CD14-positive monocyte (primary cell): ENCODE data around the gene HSPA2. TPM values are rescaled to one million over a fixed set of nuclear protein-coding genes. Genes with fewer than 3 reads are reported as not detected.
A peak's percentile ranks its signal among the peaks of the same experiment; 100 is the strongest.

Experiments
- DNase-seq, 3 donors: peaks; one replicate each; pipeline ENCODE4 v3.0.0-alpha.2; 2011 to 2022
- H2AFZ ChIP-seq: 2 replicates; pipeline ENCODE4 v1.6.0; 2012; ENCODE audit warnings: mild to moderate bottlenecking, low read depth, low read length, inconsistent platforms; ENCODE audit not compliant: insufficient read depth, poor library complexity, severe bottlenecking
- H3K27ac ChIP-seq, 2 donors: 1 replicate in 1 of 2; 2 replicates in 1 of 2; pipeline ENCODE4 v1.5.1; 2012 to 2013; ENCODE audit warnings: low read length in 2 of 2, control low read depth in 1 of 2, inconsistent platforms in 1 of 2, low read depth in 1 of 2, mild to moderate bottlenecking in 1 of 2
- H3K27me3 ChIP-seq, 2 donors: one replicate each; pipeline versions ENCODE4 v1.6.0 to v1.6.1; 2011 to 2013; ENCODE audit warnings: low read length in 2 of 2; ENCODE audit not compliant: control insufficient read depth in 2 of 2, insufficient read depth in 2 of 2
- H3K36me3 ChIP-seq, 2 donors: replicated peaks in 1 of 2; 1 replicate in 1 of 2; 2 replicates in 1 of 2; pipeline versions ENCODE4 v1.5.1 to v1.6.1; 2012 to 2013; ENCODE audit warnings: low read length in 2 of 2, control low read depth in 1 of 2, inconsistent platforms in 1 of 2, mild to moderate bottlenecking in 1 of 2; ENCODE audit not compliant: insufficient read depth in 2 of 2, control insufficient read depth in 1 of 2
- H3K4me1 ChIP-seq, 2 donors: 1 replicate in 1 of 2; 2 replicates in 1 of 2; pipeline versions ENCODE4 v1.5.1 to v1.6.1; 2012 to 2013; ENCODE audit warnings: low read length in 2 of 2, control low read depth in 1 of 2, inconsistent platforms in 1 of 2, mild to moderate bottlenecking in 1 of 2, moderate library complexity in 1 of 2; ENCODE audit not compliant: insufficient read depth in 2 of 2, control insufficient read depth in 1 of 2
- H3K4me2 ChIP-seq: replicated peaks from 2 replicates; pipeline ENCODE3; 2012; ENCODE audit warnings: low read length, moderate library complexity, mild to moderate bottlenecking; ENCODE audit not compliant: poor library complexity, severe bottlenecking; ENCODE audit errors: extremely low read depth
- H3K4me3 ChIP-seq, 3 experiments: fragments of 200-600 bp in 1 of 3; sonication (generic) in 1 of 3; replicated peaks in 1 of 3; 1 replicate in 2 of 3; 2 replicates in 1 of 3; pipeline ENCODE4 v1.5.1; 2011 to 2013; ENCODE audit warnings: low read length in 3 of 3, mild to moderate bottlenecking in 3 of 3, control low read depth in 2 of 3, low read depth in 2 of 3, inconsistent platforms in 1 of 3, moderate library complexity in 1 of 3
- H3K79me2 ChIP-seq: 2 replicates; pipeline ENCODE4 v1.6.0; 2012; ENCODE audit warnings: mild to moderate bottlenecking, control low read depth, inconsistent platforms, low read length, moderate library complexity; ENCODE audit not compliant: insufficient read depth
- H3K9ac ChIP-seq: 2 replicates; pipeline ENCODE4 v1.6.0; 2017; ENCODE audit warnings: low read length, mild to moderate bottlenecking; ENCODE audit not compliant: insufficient read depth, poor library complexity, severe bottlenecking
- H3K9me3 ChIP-seq, 2 donors: replicated peaks in 1 of 2; 1 replicate in 1 of 2; 2 replicates in 1 of 2; pipeline versions ENCODE4 v1.5.1 to v1.6.1; 2012 to 2013; ENCODE audit warnings: low read length in 2 of 2, control low read depth in 1 of 2; ENCODE audit not compliant: control insufficient read depth in 1 of 2, insufficient read depth in 1 of 2
- H4K20me1 ChIP-seq: 2 replicates; pipeline ENCODE4 v1.6.0; 2012; ENCODE audit warnings: mild to moderate bottlenecking, low read length, control low read depth, moderate library complexity; ENCODE audit not compliant: insufficient read depth
- H3K27ac Mint-ChIP-seq, 7 donors: one replicate each; pipeline ENCODE4 v1.8.0; 2020; ENCODE audit warnings: mild to moderate bottlenecking in 7 of 7, mixed read lengths in 7 of 7, moderate library complexity in 6 of 7, inconsistent platforms in 2 of 7
- H3K27me3 Mint-ChIP-seq, 3 donors: one replicate each; pipeline ENCODE4 v1.8.0; 2021 to 2022; ENCODE audit warnings: low read depth in 3 of 3, mild to moderate bottlenecking in 3 of 3, mixed read lengths in 3 of 3, moderate library complexity in 3 of 3, inconsistent platforms in 1 of 3
- H3K36me3 Mint-ChIP-seq, 2 donors: one replicate each; pipeline ENCODE4 v1.8.0; 2020; ENCODE audit warnings: mixed read lengths in 2 of 2, inconsistent platforms in 1 of 2, mild to moderate bottlenecking in 1 of 2
- H3K4me1 Mint-ChIP-seq: one replicate; pipeline ENCODE4 v1.8.0; 2020; ENCODE audit warnings: mild to moderate bottlenecking, mixed read lengths
- H3K4me3 Mint-ChIP-seq, 2 donors: one replicate each; pipeline ENCODE4 v1.8.0; 2020; ENCODE audit warnings: mild to moderate bottlenecking in 2 of 2, mixed read lengths in 2 of 2, moderate library complexity in 1 of 2
- H3K9me3 Mint-ChIP-seq, 7 donors: one replicate each; pipeline ENCODE4 v1.8.0; 2020 to 2022; ENCODE audit warnings: mixed read lengths in 7 of 7, mild to moderate bottlenecking in 6 of 7, moderate library complexity in 6 of 7, inconsistent platforms in 2 of 7
- CTCF ChIP-seq: fragments of 200-600 bp; IDR thresholded peaks from one replicate; pipeline ENCODE4 v1.8.0; 2022; ENCODE audit warnings: antibody characterized with exemption, mild to moderate bottlenecking
- WGBS: methylation state at CpG from one replicate; pipeline ENCODE4 v1.1.5; 2013; ENCODE audit warnings: missing lambda C conversion rate; ENCODE audit not compliant: insufficient coverage; 5-methylcytosine and 5-hydroxymethylcytosine counted together
- intact Hi-C, 2 donors: fragments of 100-400 bp; cut with micrococcal nuclease; formaldehyde crosslinking; loops; one replicate each; pipeline versions ENCODE4 v1.15.0 to v1.15.1; 2023
- polyA plus RNA-seq, 3 donors: library from polyadenylated mRNA; depleted of rRNA in 1 of 3; unstranded in 2 of 3; stranded (reverse) in 1 of 3; fragments of 300-500 nt in 2 of 3; fragments of >200 nt in 1 of 3; fragmentation: Illumina TruSeq in 2 of 3; gene quantifications; 1 replicate in 2 of 3; 2 replicates in 1 of 3; pipeline ENCODE4 v1.2.3, GENCODE V29; 2012 to 2021

HSPA2 gene
- polyA plus RNA-seq, 3 donors: 0.17 to 0.41 TPM; not detected in 1

- Mint-ChIP-seq H3K27ac (peak overlapping the region; percentile 41 to 85 (median 55)), H3K27me3 (peaks cover 0 to 2% (median 2%) of the 10 kb centered on the region in 3 donors), H3K4me1 (peaks cover 57% of the 10 kb centered on the region), H3K4me3 (peak overlapping the region in 1 of 2 donors; percentile 57), H3K36me3 (peaks cover 0 to 2% of the 10 kb centered on the region in 2 donors), H3K9me3 (no peaks in the 10 kb centered on the region)
- Histone ChIP-seq H3K4me2 (peak overlapping the region; percentile 55), H3K27me3 (no peaks in the 10 kb centered on the region), H4K20me1 (peaks cover 100% of the 10 kb centered on the region), H3K4me1 (peaks cover 50 to 57% of the 10 kb centered on the region in 2 donors), H3K9ac (no peak overlapping the region), H3K79me2 (peaks cover 98% of the 10 kb centered on the region), H3K4me3 (peak overlapping the region in 1 of 3 experiments; percentile 36), H3K9me3 (no peaks in the 10 kb centered on the region), H3K36me3 (no peaks in the 10 kb centered on the region), H3K27ac (peak overlapping the region in 1 of 2 donors; percentile 34), H2AFZ (no peak overlapping the region)
- intact Hi-C loops: loop anchor here in 1 of 2 donors (2.0 kb wide), 1 partner anchor 80 kb away; no protein-coding TSS in a partner anchor
- 0% methylated on average over 1 of the region's 4 CpGs for WGBS
- DNase-seq: peak; percentile 65 to 75 (median 75)
- peak; percentile 94 for TF ChIP-seq CTCF
Measured at GRCh38 chr14:64510825-64511671, 29.5 kb upstream of the HSPA2 start.

DNA sequence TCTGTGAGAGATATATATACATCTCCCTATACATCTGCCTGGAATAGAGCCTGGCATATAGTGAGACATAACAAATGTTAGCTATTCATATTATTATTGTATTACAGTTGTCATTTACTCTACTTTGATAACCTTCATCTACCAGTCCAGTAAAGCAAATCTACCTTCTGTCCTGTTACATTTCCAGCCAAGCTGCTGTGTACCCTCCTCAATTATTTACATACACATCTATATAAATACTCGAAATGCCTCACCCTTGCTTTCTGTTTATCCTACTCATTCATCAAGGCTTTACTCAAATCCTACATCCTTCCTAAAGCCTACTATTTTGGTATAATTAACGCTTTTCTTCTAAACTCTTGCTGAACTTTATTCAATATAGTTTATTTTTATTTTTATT is 27.3 kb upstream of the HSPA2 start:
- no peak overlapping the region for H3K27ac ChIP-seq
- H3K9me3 ChIP-seq: no peaks in the 10 kb centered on the region
- intact Hi-C loops: no loop called here

More for the DNA sequence above, 27.3 kb upstream of the HSPA2 start:
- Mint-ChIP-seq H3K27ac (no peak overlapping the region), H3K27me3 (peaks cover 0 to 2% (median 2%) of the 10 kb centered on the region in 3 donors), H3K9me3 (no peaks in the 10 kb centered on the region), H3K36me3 (peaks cover 0 to 4% of the 10 kb centered on the region in 2 donors), H3K4me1 (peaks cover 35% of the 10 kb centered on the region), H3K4me3 (no peak overlapping the region)
- Histone ChIP-seq H3K79me2 (peaks cover 98% of the 10 kb centered on the region), H3K27me3 (no peaks in the 10 kb centered on the region), H3K4me2 (no peak overlapping the region), H3K4me1 (peaks cover 29 to 35% of the 10 kb centered on the region in 2 donors), H3K9ac (no peak overlapping the region), H4K20me1 (peaks cover 100% of the 10 kb centered on the region), H3K36me3 (no peaks in the 10 kb centered on the region), H2AFZ (no peak overlapping the region), H3K4me3 (no peak overlapping the region)
- no peak for DNase-seq
- 100% methylated on average over 1 of the region's 2 CpGs for WGBS
- no peak for TF ChIP-seq CTCF
